Choroid plexus epithelial cell (primary cell): ENCODE results near the gene XXYLT1.

ENCODE experiments used
- DNase-seq: peaks from one replicate; pipeline ENCODE4 v3.0.0-alpha.2; 2010; ENCODE audit warnings: low read depth
- H3K4me3 ChIP-seq: 2 replicates; pipeline ENCODE4 v1.5.1; 2011; ENCODE audit warnings: low read depth, mild to moderate bottlenecking, control low read depth, low read length, moderate library complexity
- CTCF ChIP-seq: conservative IDR thresholded peaks from 2 replicates; pipeline ENCODE4 v1.5.1; 2011; ENCODE audit warnings: low read depth, mild to moderate bottlenecking, control low read depth, inconsistent platforms, low read length, moderate library complexity

Gene XXYLT1

GRCh38 chr3:195274259-195274966, 3.5 kb upstream of the XXYLT1 start:
- TF ChIP-seq CTCF, result no peak
- H3K4me3 ChIP-seq, result no peak overlapping the region
- no peak for DNase-seq

GRCh38 chr3:195271410-195272243, 668 bp upstream of the XXYLT1 start:
- DNase-seq, result peak; percentile 91
- peak; percentile 73 for TF ChIP-seq CTCF
- H3K4me3 ChIP-seq, result peak overlapping the region; percentile 79

GRCh38 chr3:195270079-195270816, 711 bp downstream of the XXYLT1 start:
- TF ChIP-seq CTCF, result peak; percentile 27
- peak; percentile 64 for DNase-seq

GRCh38 chr3:195269375-195270078, 1.4 kb downstream of the XXYLT1 start:
- TF ChIP-seq CTCF, result no peak
- DNase-seq, result no peak
- peak overlapping the region; percentile 79 for H3K4me3 ChIP-seq

More at GRCh38 chr3:195270079-195270816, 711 bp downstream of the XXYLT1 start:
- H3K4me3 ChIP-seq, result peak overlapping the region; percentile 79

- DNase-seq, result no peak
- H3K4me3 ChIP-seq, result no peak overlapping the region
- no peak for TF ChIP-seq CTCF
Measured at GRCh38 chr3:195268576-195269309, 2.2 kb downstream of the XXYLT1 start.

GRCh38 chr3:195267096-195267495, 3.9 kb downstream of the XXYLT1 start:
- no peak for TF ChIP-seq CTCF
- DNase-seq, result no peak
- H3K4me3 ChIP-seq, result no peak overlapping the region
